HepG2 (cell line): ENCODE data around the gene KAT14.

Experiments used
- HCFC1 ChIP-seq: fragments of 150-350 bp; IDR thresholded peaks from 2 replicates; pipeline ENCODE4 v1.6.1; 2014; ENCODE audit warnings: low read depth, low read length
- HNRNPUL1 ChIP-seq: fragments of 200-400 bp; formaldehyde crosslinking; IDR thresholded peaks from 2 replicates; pipeline ENCODE4 v1.6.1; 2017; ENCODE audit warnings: low read depth, mild to moderate bottlenecking, low read length, moderate library complexity
- KLF16 ChIP-seq, 2 experiments: sonication (generic) in 1 of 2; formaldehyde crosslinking in 1 of 2; IDR thresholded peaks; 2 replicates each; pipeline versions ENCODE4 v1.6.1 to v1.8.0; 2016 to 2023; ENCODE audit warnings: missing genetic modification reagents in 2 of 2, missing compliant biosample characterization in 1 of 2
- NR2C2 ChIP-seq: sonication (generic); formaldehyde crosslinking; IDR thresholded peaks from 2 replicates; pipeline ENCODE4 v1.4.0; 2020; ENCODE audit warnings: missing genetic modification reagents, mild to moderate bottlenecking, moderate library complexity, borderline replicate concordance
- NR3C1 ChIP-seq: sonication (generic); formaldehyde crosslinking; IDR thresholded peaks from 2 replicates; pipeline ENCODE4 v1.4.0; 2020; ENCODE audit warnings: missing genetic modification reagents
- POLR2A ChIP-seq, 2 experiments: IDR thresholded peaks; 2 replicates each; pipeline ENCODE4 v1.6.1; 2011; ENCODE audit warnings: low read depth in 2 of 2, low read length in 2 of 2, mild to moderate bottlenecking in 1 of 2, moderate library complexity in 1 of 2; ENCODE audit not compliant: insufficient read depth in 1 of 2
- ZBTB21 ChIP-seq: sonication (generic); formaldehyde crosslinking; IDR thresholded peaks from 2 replicates; pipeline ENCODE4 v1.4.0; 2020; ENCODE audit warnings: missing genetic modification reagents
- ZFAT ChIP-seq: sonication (generic); formaldehyde crosslinking; conservative IDR thresholded peaks from 2 replicates; pipeline ENCODE4 v1.8.1; 2023; ENCODE audit warnings: missing genetic modification reagents, inconsistent platforms
- TF ChIP-seq, protein P1 (sequence below): sonication (generic); formaldehyde crosslinking; IDR thresholded peaks from 2 replicates; pipeline ENCODE4 v1.4.0; 2020; ENCODE audit warnings: missing genetic modification reagents, mild to moderate bottlenecking, borderline replicate concordance
- TF ChIP-seq, protein P2 (sequence below): sonication (generic); formaldehyde crosslinking; IDR thresholded peaks from 2 replicates; pipeline ENCODE4 v1.5.0; 2020; ENCODE audit warnings: mild to moderate bottlenecking, missing genetic modification reagents, moderate library complexity
- TF ChIP-seq, protein P3 (sequence below): sonication (generic); formaldehyde crosslinking; IDR thresholded peaks from 2 replicates; pipeline ENCODE4 v1.9.0; 2021; ENCODE audit warnings: missing genetic modification reagents, borderline replicate concordance
- TF ChIP-seq, protein P4 (sequence below): sonication (generic); formaldehyde crosslinking; IDR thresholded peaks from 2 replicates; pipeline ENCODE4 v1.5.0; 2020; ENCODE audit warnings: missing genetic modification reagents, mild to moderate bottlenecking, borderline replicate concordance

DNA sequence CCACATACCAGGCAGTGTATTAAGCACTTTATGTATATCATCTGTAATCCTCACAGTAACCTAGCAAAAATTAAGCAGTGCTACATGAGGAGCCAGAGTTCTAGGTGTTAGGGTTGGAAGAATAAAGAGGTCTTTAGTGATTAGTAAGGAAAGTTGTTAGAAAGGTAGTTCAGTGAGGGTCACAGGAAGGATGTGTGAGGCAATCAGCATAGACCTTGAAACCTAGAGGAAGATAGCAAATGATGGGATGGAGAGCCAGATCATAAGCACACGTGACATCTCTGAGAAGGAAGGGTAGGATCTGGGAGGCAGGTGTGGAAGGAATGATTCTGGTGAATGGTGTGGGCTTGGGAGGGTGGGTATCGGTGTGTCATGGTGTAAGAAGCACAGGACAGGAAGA is 2.2 kb downstream of the KAT14 start:
- TF ChIP-seq NR3C1 (no peak), POLR2A (IDR thresholded peaks at IDR 0.05; ENCODE audit: insufficient read depth in 1 of 2, low read depth in 2 of 2, low read length in 2 of 2) (no peak), ZFAT (no peak), KLF16 (CRISPR knock-in tag; IDR thresholded peaks at IDR 0.05) (no peak), NR2C2 (CRISPR knock-in tag) (no peak), HNRNPUL1 (no peak), HCFC1 (no peak), ZBTB21 (CRISPR knock-in tag) (no peak)
- TF ChIP-seq, protein P1, sequence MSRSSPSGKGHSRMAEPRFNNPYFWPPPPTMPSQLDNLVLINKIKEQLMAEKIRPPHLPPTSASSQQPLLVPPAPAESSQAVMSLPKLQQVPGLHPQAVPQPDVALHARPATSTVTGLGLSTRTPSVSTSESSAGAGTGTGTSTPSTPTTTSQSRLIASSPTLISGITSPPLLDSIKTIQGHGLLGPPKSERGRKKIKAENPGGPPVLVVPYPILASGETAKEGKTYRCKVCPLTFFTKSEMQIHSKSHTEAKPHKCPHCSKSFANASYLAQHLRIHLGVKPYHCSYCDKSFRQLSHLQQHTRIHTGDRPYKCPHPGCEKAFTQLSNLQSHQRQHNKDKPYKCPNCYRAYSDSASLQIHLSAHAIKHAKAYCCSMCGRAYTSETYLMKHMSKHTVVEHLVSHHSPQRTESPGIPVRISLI (CRISPR knock-in tag): no peak
- TF ChIP-seq, protein P2, sequence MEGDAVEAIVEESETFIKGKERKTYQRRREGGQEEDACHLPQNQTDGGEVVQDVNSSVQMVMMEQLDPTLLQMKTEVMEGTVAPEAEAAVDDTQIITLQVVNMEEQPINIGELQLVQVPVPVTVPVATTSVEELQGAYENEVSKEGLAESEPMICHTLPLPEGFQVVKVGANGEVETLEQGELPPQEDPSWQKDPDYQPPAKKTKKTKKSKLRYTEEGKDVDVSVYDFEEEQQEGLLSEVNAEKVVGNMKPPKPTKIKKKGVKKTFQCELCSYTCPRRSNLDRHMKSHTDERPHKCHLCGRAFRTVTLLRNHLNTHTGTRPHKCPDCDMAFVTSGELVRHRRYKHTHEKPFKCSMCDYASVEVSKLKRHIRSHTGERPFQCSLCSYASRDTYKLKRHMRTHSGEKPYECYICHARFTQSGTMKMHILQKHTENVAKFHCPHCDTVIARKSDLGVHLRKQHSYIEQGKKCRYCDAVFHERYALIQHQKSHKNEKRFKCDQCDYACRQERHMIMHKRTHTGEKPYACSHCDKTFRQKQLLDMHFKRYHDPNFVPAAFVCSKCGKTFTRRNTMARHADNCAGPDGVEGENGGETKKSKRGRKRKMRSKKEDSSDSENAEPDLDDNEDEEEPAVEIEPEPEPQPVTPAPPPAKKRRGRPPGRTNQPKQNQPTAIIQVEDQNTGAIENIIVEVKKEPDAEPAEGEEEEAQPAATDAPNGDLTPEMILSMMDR: no peak
- TF ChIP-seq, protein P3, sequence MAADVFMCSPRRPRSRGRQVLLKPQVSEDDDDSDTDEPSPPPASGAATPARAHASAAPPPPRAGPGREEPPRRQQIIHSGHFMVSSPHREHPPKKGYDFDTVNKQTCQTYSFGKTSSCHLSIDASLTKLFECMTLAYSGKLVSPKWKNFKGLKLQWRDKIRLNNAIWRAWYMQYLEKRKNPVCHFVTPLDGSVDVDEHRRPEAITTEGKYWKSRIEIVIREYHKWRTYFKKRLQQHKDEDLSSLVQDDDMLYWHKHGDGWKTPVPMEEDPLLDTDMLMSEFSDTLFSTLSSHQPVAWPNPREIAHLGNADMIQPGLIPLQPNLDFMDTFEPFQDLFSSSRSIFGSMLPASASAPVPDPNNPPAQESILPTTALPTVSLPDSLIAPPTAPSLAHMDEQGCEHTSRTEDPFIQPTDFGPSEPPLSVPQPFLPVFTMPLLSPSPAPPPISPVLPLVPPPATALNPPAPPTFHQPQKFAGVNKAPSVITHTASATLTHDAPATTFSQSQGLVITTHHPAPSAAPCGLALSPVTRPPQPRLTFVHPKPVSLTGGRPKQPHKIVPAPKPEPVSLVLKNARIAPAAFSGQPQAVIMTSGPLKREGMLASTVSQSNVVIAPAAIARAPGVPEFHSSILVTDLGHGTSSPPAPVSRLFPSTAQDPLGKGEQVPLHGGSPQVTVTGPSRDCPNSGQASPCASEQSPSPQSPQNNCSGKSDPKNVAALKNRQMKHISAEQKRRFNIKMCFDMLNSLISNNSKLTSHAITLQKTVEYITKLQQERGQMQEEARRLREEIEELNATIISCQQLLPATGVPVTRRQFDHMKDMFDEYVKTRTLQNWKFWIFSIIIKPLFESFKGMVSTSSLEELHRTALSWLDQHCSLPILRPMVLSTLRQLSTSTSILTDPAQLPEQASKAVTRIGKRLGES (CRISPR knock-in tag): no peak
- TF ChIP-seq, protein P4, sequence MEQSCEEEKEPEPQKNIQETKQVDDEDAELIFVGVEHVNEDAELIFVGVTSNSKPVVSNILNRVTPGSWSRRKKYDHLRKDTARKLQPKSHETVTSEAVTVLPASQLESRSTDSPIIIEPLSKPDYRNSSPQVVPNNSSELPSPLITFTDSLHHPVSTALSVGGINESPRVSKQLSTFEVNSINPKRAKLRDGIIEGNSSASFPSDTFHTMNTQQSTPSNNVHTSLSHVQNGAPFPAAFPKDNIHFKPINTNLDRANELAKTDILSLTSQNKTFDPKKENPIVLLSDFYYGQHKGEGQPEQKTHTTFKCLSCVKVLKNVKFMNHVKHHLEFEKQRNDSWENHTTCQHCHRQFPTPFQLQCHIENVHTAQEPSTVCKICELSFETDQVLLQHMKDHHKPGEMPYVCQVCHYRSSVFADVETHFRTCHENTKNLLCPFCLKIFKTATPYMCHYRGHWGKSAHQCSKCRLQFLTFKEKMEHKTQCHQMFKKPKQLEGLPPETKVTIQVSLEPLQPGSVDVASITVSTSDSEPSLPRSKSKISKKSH (CRISPR knock-in tag): no peak
